DND-41 (cell line): Measurements from ENCODE around the gene SPATA12.

Source experiments
- ATAC-seq: fragments of 200-7000 bp; cut with Tn5 transposase; 3 replicates; pipeline ENCODE4 v1.9.1; 2021; ENCODE audit warnings: low read depth; ENCODE audit not compliant: insufficient read depth
- DNase-seq: peaks from one replicate; pipeline ENCODE4 v3.0.0-alpha.2; 2020
- H2AFZ ChIP-seq: 2 replicates; pipeline ENCODE4 v1.6.0; 2012; ENCODE audit warnings: low read depth, low read length
- H3K27ac ChIP-seq: 2 replicates; pipeline ENCODE4 v1.5.1; 2012; ENCODE audit warnings: low read length, inconsistent platforms
- H3K27me3 ChIP-seq: fragments of 200-600 bp; sonication (generic); 2 replicates; pipeline ENCODE4 v1.6.0; 2012; ENCODE audit warnings: low read length, mild to moderate bottlenecking, inconsistent platforms; ENCODE audit not compliant: insufficient read depth, poor library complexity
- H3K36me3 ChIP-seq: 2 replicates; pipeline ENCODE4 v1.5.1; 2012; ENCODE audit warnings: low read length, inconsistent platforms; ENCODE audit not compliant: insufficient read depth
- H3K4me1 ChIP-seq: 2 replicates; pipeline ENCODE4 v1.5.1; 2012; ENCODE audit warnings: mild to moderate bottlenecking, low read length; ENCODE audit not compliant: insufficient read depth
- H3K4me2 ChIP-seq: 2 replicates; pipeline ENCODE4 v1.6.0; 2012; ENCODE audit warnings: mild to moderate bottlenecking, moderate library complexity, low read length, inconsistent platforms; ENCODE audit not compliant: insufficient read depth
- H3K4me3 ChIP-seq, 2 experiments: fragments of 200-600 bp in 1 of 2; shearing (Covaris generic) in 1 of 2; 2 replicates each; pipeline ENCODE4 v1.5.1; 2012 to 2016; ENCODE audit warnings: inconsistent platforms in 2 of 2, low read length in 2 of 2, mild to moderate bottlenecking in 2 of 2, low read depth in 1 of 2, moderate library complexity in 1 of 2
- H3K79me2 ChIP-seq: 2 replicates; pipeline ENCODE4 v1.6.0; 2012; ENCODE audit warnings: low read length, inconsistent platforms; ENCODE audit not compliant: insufficient read depth
- H3K9ac ChIP-seq: 2 replicates; pipeline ENCODE4 v1.6.0; 2012; ENCODE audit warnings: low read depth, mild to moderate bottlenecking, inconsistent platforms, low read length, moderate library complexity
- H3K9me3 ChIP-seq: 2 replicates; pipeline ENCODE4 v1.5.1; 2012; ENCODE audit warnings: low read length, moderate library complexity, mild to moderate bottlenecking, inconsistent platforms; ENCODE audit not compliant: insufficient read depth, severe bottlenecking
- H4K20me1 ChIP-seq: 2 replicates; pipeline ENCODE4 v1.6.0; 2012; ENCODE audit warnings: low read length; ENCODE audit not compliant: insufficient read depth
- CTCF ChIP-seq: IDR thresholded peaks from 2 replicates; pipeline ENCODE4 v1.5.1; 2012; ENCODE audit warnings: borderline replicate concordance, low read length, moderate library complexity, mild to moderate bottlenecking; ENCODE audit not compliant: poor library complexity, severe bottlenecking; ENCODE audit errors: extremely low read depth
- EZH2 ChIP-seq: IDR thresholded peaks from 3 replicates; pipeline ENCODE4 v1.6.1; 2012; ENCODE audit warnings: borderline replicate concordance, low read depth, mild to moderate bottlenecking, moderate library complexity, low read length, inconsistent platforms; ENCODE audit not compliant: severe bottlenecking

Gene SPATA12

GRCh38 chr3:57061556-57061955 lies 1.1 kb downstream of the SPATA12 start:
- Histone ChIP-seq H3K4me2 (no peak overlapping the region), H4K20me1 (no peaks in the 10 kb centered on the region)
- no peak for ATAC-seq

GRCh38 chr3:57062101-57062631 lies 1.7 kb downstream of the SPATA12 start:
- Histone ChIP-seq H3K9ac (no peak overlapping the region), H3K79me2 (no peaks in the 10 kb centered on the region), H3K27ac (no peak overlapping the region), H3K36me3 (no peaks in the 10 kb centered on the region), H3K4me1 (no peaks in the 10 kb centered on the region), H3K27me3 (no peaks in the 10 kb centered on the region), H3K4me3 (no peak overlapping the region), H3K4me2 (no peak overlapping the region), H4K20me1 (no peaks in the 10 kb centered on the region), H3K9me3 (no peaks in the 10 kb centered on the region), H2AFZ (no peak overlapping the region)
- ATAC-seq (no peak; the same call in 2 of the 3 replicates), DNase-seq (no peak)
- TF ChIP-seq EZH2 (no peak), CTCF (no peak)

More at GRCh38 chr3:57061556-57061955, 1.1 kb downstream of the SPATA12 start:
- Histone ChIP-seq H3K4me1 (no peaks in the 10 kb centered on the region), H3K27me3 (no peaks in the 10 kb centered on the region), H3K27ac (no peak overlapping the region), H3K9me3 (no peaks in the 10 kb centered on the region), H3K9ac (no peak overlapping the region), H2AFZ (no peak overlapping the region), H3K36me3 (no peaks in the 10 kb centered on the region), H3K79me2 (no peaks in the 10 kb centered on the region), H3K4me3 (no peak overlapping the region)
- TF ChIP-seq EZH2: no peak
- no peak for TF ChIP-seq CTCF
- no peak for DNase-seq

DNA sequence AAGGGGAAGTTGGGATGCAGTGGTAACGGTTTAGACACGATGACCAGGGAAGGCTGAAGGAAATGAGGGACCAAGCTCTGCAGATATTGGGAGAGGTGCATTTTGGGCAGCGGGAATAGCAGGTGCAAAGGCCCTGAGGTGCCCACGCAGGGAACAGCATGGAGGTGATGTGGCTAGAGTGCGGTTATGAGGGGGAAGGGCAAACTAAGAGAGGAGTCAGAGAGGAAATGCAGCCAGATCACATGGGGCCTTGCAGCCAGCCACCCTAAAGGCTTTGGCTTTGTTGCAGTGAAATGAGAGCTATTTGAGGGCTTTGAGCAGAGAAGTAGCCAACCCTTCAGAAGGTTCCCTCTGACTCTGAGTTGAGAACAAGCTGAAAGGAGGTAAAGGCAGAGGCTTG lies 2.6 kb downstream of the SPATA12 start:
- no peak for DNase-seq
- no peaks in the 10 kb centered on the region for H3K9me3 ChIP-seq
- no peak overlapping the region for H3K4me3 ChIP-seq
- no peaks in the 10 kb centered on the region for H3K27me3 ChIP-seq
- TF ChIP-seq EZH2: no peak
- TF ChIP-seq CTCF: no peak
- no peak overlapping the region for H2AFZ ChIP-seq
- H3K79me2 ChIP-seq: no peaks in the 10 kb centered on the region
- ATAC-seq: no peak
- H3K4me1 ChIP-seq: no peaks in the 10 kb centered on the region
- H3K27ac ChIP-seq: no peak overlapping the region
- H3K4me2 ChIP-seq: no peak overlapping the region
- H4K20me1 ChIP-seq: no peaks in the 10 kb centered on the region
- H3K9ac ChIP-seq: no peak overlapping the region
- H3K36me3 ChIP-seq: no peaks in the 10 kb centered on the region

DNA sequence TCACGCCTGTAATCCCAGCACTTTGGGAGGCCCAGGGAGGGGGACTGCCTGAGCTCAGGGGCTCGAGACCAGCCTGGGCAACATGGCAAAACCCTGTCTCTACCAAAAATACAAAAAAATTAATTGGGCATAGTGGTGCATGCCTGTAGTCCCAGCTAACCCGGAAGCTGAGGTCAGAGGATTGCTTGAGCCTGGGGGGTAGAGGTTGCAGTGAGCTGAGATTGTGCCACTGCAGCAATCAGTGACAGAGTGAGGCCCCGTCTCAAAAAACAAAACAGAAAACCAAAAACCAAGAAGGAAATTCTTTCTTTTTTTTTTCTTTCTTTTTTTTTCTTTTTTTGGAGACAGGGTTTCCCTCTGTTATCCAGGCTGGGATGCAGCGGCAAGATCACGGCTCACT lies 3.5 kb downstream of the SPATA12 start:
- H3K9ac ChIP-seq: no peak overlapping the region
- H3K36me3 ChIP-seq: no peaks in the 10 kb centered on the region
- TF ChIP-seq CTCF: no peak
- TF ChIP-seq EZH2: no peak
- no peaks in the 10 kb centered on the region for H3K9me3 ChIP-seq
- no peaks in the 10 kb centered on the region for H4K20me1 ChIP-seq
- DNase-seq (no peak), ATAC-seq (no peak)
- no peaks in the 10 kb centered on the region for H3K27me3 ChIP-seq
- H3K4me3 ChIP-seq: no peak overlapping the region
- no peaks in the 10 kb centered on the region for H3K4me1 ChIP-seq
- H3K27ac ChIP-seq: no peak overlapping the region
- no peak overlapping the region for H3K4me2 ChIP-seq
- H3K79me2 ChIP-seq: no peaks in the 10 kb centered on the region
- H2AFZ ChIP-seq: no peak overlapping the region
